HG03575 (cell line): ENCODE data around the gene ARAP3.
"Not testable (repeated sequence)": the region's sequence is repeated elsewhere in the genome, so short reads cannot be mapped to it uniquely, and the experiment has no call there.

Experiments
- ATAC-seq: cut with Tn5 transposase; IDR thresholded peaks from one replicate; pipeline ENCODE4 v1.9.1; 2021; ENCODE audit not compliant: unreplicated experiment, insufficient number of reproducible peaks, low FRiP score; ENCODE audit errors: extremely low read depth

Gene ARAP3

DNA sequence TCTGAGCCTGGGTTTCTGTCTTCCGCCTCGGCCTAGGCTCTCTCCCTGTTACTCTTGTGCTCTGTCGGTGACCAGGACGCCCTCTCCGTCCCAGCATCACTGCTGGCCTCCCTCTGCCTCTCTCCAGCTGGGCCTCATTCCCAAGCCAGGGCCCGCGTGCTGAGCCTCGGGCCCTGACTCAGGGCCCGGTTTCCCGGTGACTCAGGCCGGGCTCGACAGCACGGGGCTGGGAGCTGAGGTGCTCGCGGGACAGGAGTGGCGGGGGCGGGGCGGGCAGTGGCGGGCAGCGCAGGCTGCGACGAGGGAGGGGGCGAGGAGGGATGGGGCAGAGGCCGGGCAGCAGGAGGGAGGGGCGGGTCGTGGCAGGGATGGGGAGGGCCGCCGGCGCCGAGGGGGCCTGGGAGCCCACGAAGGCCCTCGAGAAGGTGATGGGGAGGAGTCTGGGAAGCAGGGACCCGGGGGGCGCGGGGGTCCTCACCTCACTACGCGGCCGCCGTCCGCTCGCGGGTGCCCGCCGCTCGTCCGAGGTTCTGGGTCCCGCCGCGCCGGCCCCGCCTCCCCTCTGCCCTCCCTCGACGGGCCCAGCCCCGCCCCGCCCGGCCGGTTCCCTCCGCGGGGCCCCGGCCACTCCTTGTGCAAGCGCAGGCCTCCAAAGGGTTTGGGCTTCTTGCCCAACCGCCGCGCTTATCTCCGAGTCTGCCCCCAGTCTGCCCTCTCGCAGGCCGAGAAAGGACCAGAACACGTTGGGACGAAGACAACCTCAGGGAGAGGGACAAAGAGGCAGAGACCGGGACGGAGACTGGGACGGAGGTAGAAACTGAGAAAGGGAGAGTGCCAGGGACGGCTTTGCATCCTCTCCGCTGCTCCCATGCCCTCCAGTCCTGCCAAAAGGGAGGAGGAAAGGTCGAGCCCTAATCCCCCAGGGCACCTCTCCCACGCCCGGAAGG is at the start of gene ARAP3:
Gene ARAP3, minus strand, starts transcription at position 536 of the 947 bp plus-strand sequence. CDS start 1,744 bp downstream, outside the sequence.
- ATAC-seq = no peak

GRCh38 chr5:141729387-141730006 is 47.5 kb upstream of the ARAP3 start:
- no peak for ATAC-seq

GRCh38 chr5:141725891-141726290 is 43.9 kb upstream of the ARAP3 start:
- no peak for ATAC-seq

DNA sequence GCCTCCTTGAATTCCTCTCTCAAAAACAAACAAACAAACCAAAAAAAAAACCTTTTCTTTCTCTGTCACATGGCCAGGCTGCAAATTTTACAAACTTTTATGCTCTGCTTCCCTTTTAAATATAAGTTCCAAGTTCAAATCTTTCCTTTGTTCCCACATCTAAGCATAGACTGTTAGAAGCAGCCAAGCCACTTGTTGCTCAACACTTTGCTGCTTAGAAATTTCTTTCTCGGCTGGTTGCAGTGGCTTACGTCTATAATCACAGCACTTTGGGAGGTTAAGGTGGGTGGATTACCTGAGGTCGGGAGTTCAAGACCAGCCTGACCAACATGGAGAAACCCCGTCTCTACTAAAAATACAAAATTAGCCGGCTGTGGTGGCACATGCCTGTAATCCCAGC is 43.1 kb upstream of the ARAP3 start:
- not testable (repeated sequence) for ATAC-seq

DNA sequence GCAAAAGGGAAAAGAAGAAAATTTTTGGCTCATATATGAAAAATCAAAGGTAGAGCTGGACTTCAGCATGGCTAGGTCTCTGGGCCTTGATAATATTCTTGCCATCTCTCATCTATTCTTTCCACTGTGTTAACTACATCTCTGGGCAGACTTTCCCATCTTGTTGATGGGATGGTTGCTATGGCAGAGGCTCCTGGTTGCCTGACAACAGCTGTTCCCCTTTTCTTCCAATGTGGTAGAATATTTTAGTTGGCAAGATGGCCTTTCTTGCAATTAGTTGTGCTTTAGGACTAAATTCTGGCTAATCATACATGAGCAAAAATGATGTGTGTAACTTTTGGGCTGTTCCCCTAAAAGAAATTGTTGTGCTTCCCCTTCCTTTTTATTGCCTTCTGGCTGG is 40.2 kb upstream of the ARAP3 start:
- no peak for ATAC-seq

DNA sequence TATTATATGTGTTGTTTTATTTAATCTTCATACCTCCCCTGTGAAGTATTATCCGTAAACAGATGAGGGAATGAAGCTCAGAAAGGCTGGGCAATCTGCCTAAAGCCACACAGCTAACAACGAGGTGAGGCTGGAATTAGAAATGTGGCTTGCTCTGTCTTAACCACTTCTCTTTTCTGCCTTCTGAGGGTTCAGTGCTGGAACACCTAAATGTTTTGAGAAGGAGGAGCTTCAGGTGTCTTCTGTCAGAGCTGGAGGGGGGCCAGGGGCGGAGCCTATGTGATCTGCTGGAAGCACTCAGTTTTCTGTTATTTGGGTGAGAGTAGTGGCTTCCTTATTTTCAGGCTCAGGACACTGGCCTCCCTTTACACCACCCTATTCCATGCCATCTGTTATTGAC is 35.0 kb upstream of the ARAP3 start:
- ATAC-seq = no peak

GRCh38 chr5:141716468-141716867 is 34.4 kb upstream of the ARAP3 start:
- no peak for ATAC-seq

- ATAC-seq = no peak
Observed at GRCh38 chr5:141716009-141716408, 34.0 kb upstream of the ARAP3 start.

GRCh38 chr5:141715346-141715905 is 33.4 kb upstream of the ARAP3 start:
- ATAC-seq = no peak

GRCh38 chr5:141714542-141715310 is 32.7 kb upstream of the ARAP3 start:
- ATAC-seq = no peak

DNA sequence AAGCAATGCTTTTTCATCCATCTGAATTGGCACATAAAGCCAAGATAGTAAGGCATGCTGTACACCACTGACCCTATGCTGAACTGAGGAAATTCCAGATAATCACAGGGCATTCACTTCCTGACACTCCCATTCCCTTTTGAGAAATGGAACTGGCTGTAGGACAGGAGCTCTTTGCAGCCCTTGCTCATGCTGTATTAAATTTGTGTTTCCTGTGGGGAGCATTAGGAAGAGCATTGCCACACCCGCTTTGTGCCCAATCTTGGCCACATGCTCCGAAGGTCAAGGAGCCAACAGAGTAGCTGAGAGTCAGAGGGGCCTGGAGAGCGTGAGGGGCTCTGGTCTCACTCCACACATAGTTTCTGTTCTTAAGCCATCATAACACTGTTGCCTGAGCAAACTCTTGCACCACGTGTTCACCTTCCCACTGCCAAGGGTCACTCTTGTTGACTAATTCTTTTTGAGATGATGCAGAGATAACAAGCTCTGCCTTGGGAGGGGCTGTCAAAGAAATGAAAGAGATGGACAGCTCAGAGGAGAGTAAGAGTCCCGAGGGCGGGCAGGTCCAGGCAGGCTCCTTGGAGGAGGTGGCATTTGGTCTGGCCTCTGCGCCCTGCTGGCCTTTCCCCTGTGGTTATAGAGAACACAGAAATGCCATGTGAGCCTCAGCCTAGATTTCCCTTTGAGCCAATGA is 31.7 kb upstream of the ARAP3 start:
- ATAC-seq = no peak

GRCh38 chr5:141711687-141712086 is 29.7 kb upstream of the ARAP3 start:
- ATAC-seq = no peak

DNA sequence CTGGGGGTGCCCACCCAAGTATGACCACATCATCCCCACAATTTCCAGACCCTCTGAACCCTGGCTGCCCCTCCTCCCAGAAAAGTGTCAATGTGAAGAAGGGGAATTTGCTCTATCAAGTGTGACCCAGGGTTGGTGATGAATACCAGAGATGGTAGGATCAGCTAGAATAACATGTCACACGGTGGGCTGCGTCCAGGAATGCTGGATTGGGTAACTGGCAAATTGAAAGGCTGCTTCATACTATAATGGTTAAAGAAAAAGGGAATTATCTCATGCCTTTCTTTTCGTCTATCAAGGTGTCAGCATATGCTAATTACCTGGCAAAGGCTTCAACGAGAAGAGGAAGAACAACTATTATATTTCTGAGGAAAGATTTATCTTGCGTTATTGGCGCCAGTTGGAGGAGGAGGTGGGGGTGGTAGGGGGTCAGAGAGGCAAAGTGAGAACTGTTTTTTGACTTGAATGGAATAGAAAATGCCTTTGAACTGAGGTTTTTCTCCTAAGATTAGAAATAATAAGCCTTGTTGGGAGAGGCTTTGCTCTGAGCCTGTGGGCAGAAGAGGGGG is 27.8 kb upstream of the ARAP3 start:
- no peak for ATAC-seq

DNA sequence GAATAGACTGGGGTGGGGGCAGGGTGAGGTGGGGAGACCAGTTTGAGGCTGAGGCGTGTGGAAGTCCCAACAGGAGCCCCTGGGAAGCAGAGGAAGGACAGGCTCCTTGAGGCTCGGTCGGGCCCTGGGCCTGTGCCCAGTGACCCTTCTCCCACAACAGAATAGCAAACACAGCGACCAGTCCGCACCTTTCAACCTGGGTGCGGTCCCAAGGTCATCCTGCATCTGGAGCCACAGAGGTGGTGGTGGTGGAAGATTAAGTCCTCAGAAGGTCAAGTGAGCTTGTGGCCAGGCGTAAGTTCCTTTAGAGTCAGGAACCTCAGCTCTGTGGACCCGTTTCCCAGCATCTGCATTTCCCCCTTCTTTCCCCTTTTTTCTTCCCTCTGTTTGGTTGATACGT is 26.0 kb upstream of the ARAP3 start:
- no peak for ATAC-seq

DNA sequence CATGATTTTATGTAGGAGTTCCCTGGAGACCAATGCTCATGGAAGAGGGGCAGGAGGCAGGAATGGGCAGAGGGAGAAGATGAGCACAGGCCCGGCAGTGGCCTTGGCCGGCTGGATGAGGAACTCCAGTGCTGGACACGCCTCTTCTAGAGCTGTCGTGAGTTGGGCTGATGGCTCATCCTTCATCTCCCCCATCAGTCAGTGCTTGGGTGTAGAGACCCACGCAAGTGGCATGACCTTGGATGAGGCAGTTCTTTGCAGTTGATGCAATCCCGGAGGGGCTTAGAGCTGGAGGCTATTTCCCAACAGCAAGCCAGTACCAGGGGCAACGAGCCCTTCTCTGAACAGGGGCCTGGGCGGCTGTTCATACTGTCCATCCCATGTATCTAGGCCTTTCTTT is 25.5 kb upstream of the ARAP3 start:
- no peak for ATAC-seq

DNA sequence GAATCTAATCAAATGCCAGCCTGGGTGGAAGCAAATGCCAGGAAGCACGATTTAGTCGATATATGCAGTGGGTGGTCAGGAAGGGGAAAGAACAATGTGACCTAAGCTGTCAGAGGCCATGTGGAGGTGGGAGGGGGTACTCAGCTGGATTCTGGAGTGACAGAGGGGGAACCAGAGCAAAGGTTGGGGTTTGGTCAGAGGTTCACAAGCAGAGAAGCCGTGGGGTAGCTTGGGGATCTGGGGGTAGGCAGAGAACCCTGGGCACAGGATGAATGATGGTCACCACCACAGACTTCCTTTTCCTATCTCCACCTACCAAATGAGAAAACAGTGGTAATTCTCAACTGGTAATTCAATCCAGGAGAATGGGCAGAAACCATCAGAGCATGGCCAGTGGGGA is 24.1 kb upstream of the ARAP3 start:
- no peak for ATAC-seq

DNA sequence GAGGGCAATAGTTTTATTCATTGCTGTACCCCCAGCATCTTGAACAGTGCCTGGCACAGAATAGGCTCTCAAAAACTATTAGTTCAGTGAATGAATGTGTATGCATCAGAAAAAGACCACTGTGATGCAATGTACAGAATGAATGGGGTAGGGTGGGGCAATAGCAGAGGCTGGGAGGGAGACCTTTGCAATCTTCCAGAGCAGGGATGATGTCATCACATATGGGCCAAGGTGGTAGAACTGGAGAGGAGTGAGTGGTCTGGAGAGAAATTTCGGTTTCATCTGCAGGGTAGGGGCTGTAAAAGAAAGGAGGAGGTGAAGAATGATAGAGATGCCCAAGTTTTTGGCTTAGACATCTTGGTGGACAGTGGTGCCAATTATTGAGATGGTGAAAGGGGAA is 23.4 kb upstream of the ARAP3 start:
- ATAC-seq = no peak

- ATAC-seq = no peak
Observed at GRCh38 chr5:141704782-141705297, 22.8 kb upstream of the ARAP3 start.
